ENCODE measurements around the gene GLCE.

The GLCE gene

DNA sequence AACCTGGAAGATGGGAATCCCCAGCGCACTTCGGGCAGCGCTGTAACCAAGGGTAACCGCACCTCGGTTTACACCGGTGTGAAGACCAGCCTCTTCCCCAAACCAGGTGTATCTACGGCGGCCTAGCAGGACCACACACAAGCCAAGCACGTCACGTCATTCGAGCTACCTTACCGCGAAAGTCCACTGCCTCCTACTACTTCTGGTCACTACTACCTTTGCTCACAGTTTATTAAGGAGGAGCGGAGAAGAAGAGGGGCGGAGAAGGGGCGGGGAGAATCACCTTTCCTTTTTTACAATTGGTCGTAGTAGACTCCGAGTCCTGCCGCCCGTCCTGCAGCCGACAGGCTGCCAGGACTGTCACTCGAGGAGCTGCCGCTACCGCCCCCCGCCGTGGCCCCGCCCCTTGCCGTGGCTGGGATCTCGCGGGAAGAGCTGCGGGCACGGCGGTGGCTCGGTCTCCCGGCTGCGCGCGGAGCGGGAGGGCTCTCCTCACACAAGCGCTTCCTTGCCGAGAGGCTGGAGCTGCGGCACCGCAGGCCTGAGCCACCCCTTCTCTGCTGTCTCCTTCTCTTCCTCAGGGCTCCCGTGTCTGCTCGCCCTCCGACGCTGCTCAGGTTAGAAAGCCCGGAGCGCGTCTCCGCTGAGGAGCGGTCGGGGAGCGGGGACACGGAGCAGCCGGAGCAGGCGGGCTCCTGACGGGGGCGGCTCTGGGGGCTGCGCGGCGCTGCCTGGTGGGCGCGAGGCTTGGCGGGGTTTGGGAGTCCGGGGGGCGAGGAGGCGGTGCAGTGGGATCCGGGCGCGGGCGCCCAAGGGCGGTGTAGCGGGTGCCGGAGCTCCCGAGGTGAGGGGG lies at the start of gene GLCE:
GLCE (plus strand) TSS at position 495 of the 853 bp plus-strand sequence. CDS start 95,172 bp downstream, outside the sequence.
- peak; percentile 85 to 93 (median 90) for DNase-seq

DNA sequence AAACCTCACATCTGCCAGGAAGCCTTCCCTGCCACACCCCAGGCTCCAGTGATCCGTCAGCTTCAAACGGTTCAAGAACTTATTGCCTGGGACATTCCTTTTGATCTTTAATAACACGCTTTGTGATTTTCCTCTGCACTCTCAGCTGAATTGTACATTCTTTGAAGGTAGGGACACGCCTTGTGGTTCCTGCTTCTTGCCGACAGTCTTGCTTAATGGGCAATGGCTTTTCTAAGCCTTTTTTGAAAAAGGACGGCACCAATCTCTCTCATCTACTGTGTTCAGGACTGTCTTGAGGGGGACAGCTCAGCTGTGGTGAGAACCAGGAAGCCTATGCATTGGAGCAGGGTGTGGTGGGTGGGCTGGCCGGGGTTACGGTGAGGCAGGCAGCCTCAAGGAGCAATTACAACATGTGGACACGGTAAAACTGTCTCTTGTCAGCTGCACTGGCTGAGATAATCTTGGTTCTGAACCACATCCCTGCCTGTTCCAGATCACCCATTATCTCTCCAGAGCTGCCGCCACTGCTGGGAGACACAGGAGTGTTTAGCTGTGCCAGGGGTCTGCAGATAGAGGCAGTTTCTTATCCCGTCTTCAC lies 46.0 kb upstream of the GLCE start:
- no peak for DNase-seq

DNA sequence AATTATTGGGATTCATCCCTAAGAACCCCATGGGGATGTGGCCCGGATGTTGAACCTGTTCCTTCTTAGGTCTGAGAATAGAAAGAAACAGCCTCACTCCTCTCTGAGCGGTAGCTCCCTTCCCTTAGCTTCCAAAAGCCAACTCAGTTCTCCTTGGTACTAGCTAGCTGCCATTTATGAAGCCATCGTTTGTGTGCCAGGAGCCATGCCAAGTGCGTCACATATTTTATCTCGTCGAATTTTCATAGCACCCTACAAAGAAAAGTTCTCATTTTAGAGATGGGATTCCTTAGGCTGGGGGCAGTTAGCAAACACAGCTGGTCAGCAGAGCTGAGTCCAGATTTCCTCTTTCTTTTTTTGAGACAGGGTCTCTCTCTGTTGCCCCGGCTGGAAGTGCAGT lies 45.4 kb upstream of the GLCE start:
- no peak for DNase-seq

DNA sequence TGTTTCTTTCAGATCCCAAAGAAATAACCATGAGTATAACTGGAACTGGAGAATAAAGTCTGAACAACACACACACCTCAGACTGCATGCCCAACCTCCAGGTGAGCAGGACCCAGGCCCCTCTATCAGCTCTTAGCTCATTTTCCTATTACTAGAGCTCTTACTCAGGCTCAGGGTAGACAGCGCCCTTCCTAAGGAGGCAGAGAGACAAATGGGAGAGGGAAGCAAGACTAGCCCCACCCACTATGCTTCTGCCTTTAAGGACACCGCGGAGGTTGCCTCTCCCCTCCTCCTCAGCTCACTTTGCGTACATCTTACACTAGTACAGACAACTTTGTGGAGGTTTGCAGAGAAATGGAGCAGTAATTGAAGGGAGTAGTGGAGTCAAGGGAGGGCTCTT lies 44.0 kb upstream of the GLCE start:
- no peak for DNase-seq

DNA sequence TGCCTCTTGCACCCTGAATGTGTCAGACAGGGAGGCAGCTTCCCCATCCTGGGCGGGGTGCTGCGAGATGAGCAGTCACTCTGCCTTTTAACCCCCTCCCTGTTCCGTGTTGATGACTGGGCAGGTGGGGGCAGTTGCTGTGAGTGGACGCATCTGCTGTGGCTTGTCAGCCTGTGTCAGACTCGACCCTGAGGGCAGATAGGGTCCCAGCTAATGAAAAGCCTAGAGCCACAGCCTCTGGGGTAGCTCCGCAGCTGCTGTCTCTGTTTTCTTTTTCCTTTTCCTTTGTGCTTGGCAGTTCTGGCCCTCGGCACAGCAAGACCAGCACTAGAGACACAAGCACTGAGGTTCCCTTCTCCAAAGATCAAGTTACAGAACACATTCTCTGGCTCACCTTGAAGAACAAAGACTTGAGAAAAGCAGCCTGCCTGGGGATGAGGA lies 43.0 kb upstream of the GLCE start:
- no peak for DNase-seq

DNA sequence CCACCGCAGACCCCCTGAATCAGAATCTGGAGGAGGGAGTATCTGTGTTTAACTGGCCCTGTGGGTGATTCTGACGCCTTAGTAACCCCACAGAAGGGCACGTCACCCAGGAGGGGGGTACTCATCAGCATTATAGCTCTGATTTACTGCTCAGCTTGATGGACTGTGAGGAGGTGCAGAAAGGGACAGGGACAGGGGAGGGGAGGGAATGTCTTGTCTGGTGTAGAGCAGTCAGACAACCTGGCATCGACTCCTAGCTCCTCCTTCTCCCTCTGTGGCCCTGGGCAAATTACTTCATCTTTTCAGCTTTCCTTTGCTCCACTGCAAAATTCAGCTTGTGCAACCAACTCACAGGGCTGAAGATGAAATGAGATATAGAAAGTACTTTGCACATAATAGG lies 42.3 kb upstream of the GLCE start:
- no peak for DNase-seq

DNA sequence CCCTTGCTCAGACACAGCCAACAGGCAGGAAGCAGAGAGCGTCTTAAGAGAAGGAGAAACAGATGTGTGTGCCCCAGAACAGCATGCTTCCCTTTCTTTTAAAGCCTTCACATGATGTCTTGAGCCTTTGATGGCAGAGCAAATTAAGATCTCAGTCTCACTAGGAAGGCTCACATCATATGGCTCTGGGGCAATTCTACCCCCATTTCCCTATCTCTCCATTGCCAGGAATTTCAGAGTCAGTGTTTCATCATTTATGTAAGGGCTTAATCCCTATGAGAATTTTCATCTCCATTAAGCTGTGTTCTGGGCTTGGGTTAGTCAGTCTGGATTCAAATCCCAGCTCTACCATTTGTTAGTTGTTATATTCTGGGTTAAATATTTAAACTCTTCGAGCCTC lies 41.4 kb upstream of the GLCE start:
- DNase-seq: no peak

DNA sequence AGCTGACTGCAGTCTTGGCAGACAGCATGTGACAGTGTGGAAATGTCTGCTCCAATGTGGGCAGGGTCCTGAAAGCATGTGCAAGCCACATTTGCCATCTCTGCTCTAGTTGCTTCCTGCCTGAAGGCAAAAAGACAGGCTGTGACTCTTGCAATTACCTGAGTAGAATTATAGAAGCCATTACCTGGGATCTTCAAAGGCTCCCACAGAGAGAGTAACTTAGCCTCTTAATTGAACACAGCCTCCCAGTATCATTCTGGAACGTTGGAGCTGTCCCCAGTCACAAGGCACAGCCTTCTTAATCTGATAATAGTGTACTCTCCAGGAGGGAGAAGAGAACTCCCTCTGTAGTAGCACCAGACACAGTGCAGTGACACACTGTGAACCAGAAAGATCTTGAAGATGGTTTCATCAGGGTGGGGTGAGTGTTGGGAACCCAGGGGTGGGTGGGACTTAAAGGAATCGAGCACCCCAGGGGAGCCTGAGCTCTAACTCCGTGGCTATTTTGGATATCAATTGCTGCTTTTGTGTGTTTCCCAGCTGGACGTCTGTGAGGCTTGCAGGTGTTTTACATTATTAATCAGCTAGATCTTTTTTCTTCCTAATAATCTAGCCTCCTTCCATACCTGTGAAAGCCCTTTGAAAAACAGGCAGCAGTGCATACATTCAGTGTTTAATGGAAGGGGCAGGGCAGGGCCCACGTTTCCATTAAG lies 40.6 kb upstream of the GLCE start:
- no peak for DNase-seq

DNA sequence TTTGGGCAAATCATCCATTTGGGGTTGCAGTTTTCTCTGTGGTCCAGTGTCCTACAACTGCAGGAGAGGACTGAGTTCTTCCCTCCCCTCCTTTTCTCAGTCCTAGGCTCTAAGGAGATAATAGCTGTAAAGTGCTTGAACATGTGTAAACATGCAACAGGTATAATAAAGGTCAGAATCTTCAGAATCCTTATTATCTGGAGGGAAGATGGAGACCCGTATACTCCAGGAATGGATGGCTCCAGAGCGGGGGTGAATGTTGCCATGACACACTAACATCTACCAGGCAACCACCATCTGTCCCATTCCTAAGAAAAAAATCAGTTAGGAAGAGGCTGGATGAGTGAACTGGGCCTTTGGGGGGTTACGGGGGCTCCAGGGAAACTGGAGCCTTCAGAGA lies 39.7 kb upstream of the GLCE start:
- no peak for DNase-seq

DNA sequence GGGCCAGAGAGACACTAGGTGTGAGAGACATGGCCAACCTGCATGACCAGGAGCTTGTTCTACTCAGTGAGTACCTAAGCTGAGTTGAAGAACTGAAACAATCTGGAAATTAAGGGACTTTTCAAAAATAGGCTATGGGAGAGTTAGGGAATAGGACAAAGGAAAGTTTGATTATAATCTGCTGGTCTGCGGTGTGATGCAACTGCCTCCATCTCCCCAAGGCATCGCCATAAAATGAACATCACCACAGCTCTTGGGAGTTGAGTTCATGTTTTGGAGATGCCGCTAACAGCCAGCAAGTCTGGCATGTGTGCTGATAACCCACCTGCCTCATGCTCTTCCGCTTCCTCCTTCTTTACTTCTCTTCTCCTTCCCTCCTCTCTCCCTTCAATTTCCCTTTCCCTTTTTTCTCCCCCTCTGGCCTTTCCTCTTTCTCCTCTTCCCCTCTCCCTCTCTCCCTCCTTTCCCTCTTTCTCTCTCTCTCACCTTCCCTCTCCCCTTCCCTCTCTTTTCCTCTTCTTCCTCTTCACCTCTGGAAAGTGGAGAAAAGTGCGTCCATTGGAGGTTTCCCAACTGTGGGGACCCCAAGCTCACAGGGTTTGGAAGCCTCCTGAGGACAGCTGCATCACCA lies 39.1 kb upstream of the GLCE start:
- no peak for DNase-seq

DNA sequence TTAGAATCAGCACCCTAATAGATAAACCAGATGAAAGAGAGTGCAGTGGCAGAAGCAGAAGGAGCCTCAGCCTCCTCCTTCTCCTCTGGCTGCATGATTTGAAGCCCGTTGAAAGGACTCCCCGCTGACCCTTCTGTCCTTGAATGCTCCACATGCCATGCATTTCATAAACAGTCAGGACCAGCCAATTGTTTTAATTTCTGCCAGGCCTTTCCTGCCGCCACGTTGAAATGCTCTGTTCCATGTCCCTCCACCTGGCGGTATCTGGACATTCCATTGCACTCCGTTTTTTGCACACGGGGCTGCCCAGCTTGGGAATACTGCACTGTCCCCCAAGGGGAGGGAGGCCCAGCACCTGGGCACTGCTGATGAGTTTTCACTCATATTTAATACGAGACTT lies 35.2 kb upstream of the GLCE start:
- DNase-seq: no peak

DNA sequence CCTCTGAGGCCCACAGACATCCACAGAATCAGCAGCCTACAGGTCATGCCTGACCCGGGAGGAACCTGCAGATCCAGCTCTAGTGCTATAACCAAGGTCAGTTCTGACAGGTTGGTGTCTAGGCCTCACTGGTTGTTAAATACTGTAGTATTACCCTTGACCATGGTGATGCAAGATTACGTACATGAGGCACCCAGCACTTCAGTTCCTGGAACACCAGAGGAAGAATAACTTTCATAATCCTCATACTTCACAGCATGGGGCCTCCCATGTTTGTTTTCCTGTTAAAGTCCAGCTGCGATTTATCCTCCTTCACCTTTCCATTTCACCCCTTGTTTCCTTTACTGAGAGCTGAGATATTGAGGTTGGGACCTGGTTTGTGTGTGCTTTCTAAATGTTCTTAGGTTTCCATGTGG lies 34.4 kb upstream of the GLCE start:
- no peak for DNase-seq

DNA sequence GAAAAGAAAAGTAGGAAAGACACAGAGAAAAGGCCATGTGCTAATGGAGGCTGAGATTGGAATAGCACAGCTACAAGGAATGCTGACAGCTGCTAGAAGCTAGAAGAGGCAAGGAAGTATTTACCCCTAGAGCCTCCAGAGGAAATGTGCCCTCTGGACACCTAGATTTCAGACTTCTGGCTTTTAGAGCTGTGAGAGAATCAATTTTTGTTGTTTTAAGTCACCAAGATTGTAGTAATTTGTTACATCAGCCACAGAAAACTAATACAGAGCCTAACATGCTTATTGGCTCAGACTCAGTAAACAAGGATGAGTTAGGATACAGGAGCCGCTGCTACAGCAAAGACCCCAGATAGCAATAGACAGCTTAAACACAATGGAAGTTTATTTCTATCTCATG lies 33.1 kb upstream of the GLCE start:
- DNase-seq: no peak

DNA sequence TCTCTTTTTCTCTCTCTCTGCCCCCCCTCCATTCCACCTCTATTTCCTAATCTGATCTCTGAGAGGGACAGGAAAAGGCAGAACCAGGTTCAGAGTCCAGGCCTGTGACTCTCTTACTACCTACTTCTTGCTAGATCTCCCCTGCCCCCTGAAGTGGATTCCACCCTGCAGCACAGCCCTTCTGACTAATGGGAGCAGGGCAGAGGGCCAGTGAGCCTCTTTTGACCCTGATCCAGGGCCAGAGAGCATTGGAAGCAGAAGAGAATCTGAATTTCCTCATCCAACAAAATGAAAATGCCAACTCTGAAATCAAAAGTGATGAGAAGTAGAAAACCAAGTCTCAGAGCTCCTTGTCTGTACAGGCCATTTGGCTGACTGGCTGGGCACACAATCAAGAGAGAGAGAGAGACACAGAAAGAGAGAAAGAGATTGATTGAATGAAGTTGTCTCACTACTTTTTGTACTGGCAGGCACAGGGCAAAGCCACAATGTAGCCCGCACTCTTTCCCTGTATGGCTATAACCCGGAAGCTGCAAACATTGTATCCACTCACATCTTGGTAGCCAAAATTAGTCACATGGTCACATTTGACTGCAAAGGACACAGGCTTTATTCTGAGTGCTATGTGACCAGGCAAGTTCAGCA lies 31.6 kb upstream of the GLCE start:
- no peak for DNase-seq

DNA sequence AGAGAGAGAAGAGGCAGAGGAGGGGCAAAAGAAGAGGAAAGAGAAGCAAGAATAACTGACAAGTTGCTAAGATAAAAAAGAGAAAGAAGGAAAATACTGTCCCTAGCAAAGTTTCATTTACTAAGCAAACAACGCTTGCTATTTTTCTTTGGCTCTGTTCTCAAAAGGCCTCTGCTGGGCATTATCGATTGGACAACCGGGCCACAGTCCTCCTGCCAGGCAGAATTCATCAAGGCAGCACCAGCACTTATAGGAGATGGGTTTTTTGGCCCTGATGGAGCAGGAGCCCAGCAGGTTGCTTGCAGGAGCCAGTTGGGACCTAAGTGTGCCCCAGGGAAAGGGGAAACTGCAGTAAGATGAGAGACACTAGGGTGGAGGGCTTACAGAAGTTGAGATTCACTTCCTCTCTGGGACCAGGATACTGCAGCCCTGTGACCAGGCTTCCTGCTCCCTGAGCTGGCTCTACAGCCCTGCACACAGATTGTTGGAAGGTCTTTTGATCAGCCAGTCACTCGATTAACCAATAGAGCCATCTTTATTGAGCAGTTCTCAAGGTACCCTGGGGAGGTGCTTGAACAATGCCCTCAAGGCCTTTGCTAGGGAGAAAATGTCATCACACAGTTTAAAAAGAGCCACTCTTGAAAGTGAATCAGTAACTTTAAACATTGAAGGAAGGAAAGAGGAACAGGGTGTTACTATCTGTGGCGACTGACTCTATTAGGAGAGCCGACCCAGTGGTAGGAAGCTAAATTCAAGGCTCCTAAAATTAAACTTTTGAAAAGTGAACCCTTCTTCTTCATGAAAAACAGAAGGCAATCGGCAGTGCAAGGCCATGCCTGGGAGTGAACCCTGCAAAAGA lies 28.8 kb upstream of the GLCE start:
- DNase-seq: no peak

DNA sequence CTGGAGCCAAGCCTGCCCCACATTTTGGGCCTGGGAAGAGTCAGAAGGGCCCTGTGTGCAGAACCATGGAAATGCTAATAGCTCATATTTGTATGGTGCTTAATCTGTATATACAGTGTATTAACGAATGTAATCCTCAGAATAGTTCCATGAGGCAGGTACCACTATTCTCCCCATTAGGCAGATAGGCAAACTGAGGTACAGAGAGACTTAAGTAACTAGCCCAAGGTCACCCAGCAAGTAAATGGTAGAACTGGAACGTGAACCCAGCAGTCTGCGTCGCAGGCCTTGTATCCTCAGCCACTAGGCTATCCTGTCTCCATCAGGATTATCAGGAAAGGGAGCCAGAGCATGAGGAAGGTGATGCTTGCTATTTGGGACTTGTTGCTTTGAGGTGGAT lies 28.0 kb upstream of the GLCE start:
- no peak for DNase-seq

DNA sequence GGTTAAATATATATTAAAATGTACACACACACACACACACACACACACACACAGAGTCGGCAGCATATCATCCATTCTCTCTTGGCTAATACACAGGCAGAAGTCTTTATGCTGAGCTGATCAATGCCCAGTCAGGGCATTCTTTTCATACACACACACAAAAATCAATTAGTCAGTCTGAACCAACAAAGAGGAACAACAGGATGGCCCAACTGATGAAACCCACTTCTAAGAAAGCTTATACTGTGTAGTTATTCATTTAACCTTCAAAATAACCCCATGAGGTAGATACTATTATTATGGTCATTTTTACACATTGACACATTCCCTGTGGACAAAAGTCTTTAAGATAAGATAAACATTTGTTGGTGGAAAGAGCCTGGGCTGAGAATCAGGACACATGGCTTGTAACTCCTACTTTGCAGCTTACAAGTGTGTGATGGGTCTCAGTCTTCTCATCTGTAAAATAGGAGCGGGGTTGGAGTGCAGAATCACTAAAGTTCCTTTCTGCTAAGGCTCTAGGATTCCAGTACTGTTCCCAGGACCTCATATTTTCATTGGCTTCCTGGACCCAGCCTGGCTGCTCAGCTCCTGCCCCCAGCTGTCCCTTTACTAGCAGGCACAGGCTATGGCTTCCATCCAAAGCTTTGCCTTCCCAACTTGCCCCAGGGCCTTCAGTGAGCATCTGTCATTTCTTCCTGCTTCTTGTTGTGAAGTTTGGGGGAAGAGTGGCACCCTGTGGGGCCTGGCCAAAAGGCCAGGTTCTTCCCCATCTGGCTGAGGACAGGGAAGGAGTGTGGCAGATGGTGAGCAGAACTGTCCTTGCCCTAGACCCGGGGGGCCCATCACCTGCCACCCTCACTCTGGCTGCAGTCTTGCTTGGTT lies 27.2 kb upstream of the GLCE start:
- DNase-seq: no peak

DNA sequence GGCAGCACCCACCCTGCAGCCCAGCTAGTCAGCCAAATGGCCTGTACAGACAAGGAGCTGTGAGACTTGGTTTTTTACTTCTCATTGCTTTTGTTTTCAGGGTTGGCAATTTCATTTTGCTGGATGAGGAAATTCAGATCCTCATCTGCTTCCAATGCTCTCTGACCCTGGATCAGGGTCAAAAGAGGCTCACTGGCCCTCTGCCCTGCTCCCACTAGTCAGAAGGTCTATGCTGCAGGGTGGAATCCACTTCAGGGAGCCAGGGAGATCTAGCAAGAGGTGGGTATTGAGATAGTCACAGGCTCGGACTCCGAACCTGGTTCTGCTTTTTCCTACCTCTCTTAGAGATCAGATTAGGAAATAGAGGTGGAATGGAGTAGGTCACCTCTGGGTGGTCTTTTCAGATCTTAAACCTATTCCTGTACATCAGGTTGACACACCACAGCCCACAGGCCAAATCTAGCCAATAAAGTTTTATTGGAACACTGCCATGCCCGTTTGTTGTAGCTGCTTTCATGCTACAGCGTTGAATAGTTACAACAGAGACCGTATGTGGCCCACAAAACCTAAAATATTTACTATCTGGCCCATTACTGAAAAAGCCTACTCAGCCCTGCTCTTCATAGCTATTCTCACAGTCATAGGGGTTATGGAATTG lies 26.4 kb upstream of the GLCE start:
- DNase-seq: no peak

DNA sequence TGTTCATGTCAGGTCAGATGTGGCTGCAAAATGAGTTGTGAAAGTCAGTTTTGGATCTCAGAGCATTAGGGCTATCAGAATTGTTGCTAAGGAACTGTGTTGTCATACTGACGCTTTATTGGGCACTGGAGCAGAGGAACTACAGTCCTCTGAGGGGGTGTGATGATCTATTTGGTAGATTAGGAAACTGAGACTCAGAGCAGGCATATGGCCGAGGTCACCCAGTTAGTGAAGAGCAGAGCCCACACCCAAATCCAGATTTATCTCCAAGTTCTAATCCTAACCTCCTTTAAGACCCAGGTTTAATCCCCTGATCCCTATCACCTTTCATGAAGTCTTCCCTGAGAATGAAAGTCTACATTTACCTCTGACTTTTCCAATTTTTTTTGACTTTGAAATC lies 25.6 kb upstream of the GLCE start:
- no peak for DNase-seq

DNA sequence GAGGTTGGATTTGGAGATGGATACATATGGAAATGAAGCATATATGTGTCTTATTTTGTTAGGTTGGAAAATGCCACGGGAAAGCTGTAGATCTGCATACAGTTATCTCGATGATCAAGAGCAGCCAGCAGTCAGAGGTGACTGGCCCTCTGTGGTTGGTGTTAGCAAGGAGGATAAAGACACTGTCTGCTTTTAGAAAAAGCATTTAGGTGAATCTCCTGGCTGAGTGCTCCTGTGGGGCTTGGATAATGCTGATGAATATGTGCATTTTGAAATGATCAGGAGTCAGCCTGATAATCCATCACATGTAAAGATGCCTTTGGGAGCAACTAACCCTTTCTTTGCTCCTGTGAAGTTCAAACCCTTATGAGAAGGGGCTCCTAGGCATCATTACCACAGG lies 24.9 kb upstream of the GLCE start:
- DNase-seq: no peak
